Endodermal cell (in vitro differentiated cells): ENCODE measurements around the gene SLC49A4. TPM values are rescaled to one million over a fixed set of nuclear protein-coding genes. Genes with fewer than 3 reads are reported as not detected.

ENCODE experiments used
- DNase-seq: peaks from one replicate; pipeline ENCODE4 v3.0.0-alpha.2; 2017
- H3K27ac ChIP-seq: 2 replicates; pipeline ENCODE4 v1.5.1; 2013; ENCODE audit warnings: mild to moderate bottlenecking, low read depth, low read length, moderate library complexity
- H3K27me3 ChIP-seq: 2 replicates; pipeline ENCODE4 v1.6.1; 2013; ENCODE audit warnings: mild to moderate bottlenecking, low read length, moderate library complexity; ENCODE audit not compliant: insufficient read depth, control insufficient read depth, poor library complexity, severe bottlenecking
- H3K36me3 ChIP-seq: 2 replicates; pipeline ENCODE4 v1.7.0; 2013; ENCODE audit warnings: mild to moderate bottlenecking, low read length, moderate library complexity; ENCODE audit not compliant: control insufficient read depth, insufficient read depth
- H3K4me1 ChIP-seq: one replicate; pipeline ENCODE4 v1.7.0; 2013; ENCODE audit warnings: low read length; ENCODE audit not compliant: control insufficient read depth, insufficient read depth
- H3K4me3 ChIP-seq: 2 replicates; pipeline ENCODE4 v1.5.1; 2013; ENCODE audit warnings: mild to moderate bottlenecking, low read length, moderate library complexity
- H3K9ac ChIP-seq: 2 replicates; pipeline ENCODE4 v1.6.1; 2013; ENCODE audit warnings: mild to moderate bottlenecking, low read length, moderate library complexity; ENCODE audit not compliant: poor library complexity, severe bottlenecking; ENCODE audit errors: extremely low read depth
- H3K9me3 ChIP-seq: 2 replicates; pipeline ENCODE4 v1.6.1; 2013; ENCODE audit warnings: mild to moderate bottlenecking, low read length, moderate library complexity; ENCODE audit not compliant: control insufficient read depth
- H3K27ac Mint-ChIP-seq: 2 replicates; pipeline ENCODE4 v1.8.0; 2020; ENCODE audit warnings: mixed read lengths
- H3K27me3 Mint-ChIP-seq: 2 replicates; pipeline ENCODE4 v1.8.0; 2021; ENCODE audit warnings: mild to moderate bottlenecking, mixed read lengths; ENCODE audit not compliant: insufficient read depth
- H3K36me3 Mint-ChIP-seq: 2 replicates; pipeline ENCODE4 v1.8.0; 2020; ENCODE audit warnings: low read depth, mixed read lengths
- H3K4me1 Mint-ChIP-seq: 2 replicates; pipeline ENCODE4 v1.8.0; 2020; ENCODE audit warnings: mixed read lengths
- H3K4me3 Mint-ChIP-seq: 2 replicates; pipeline ENCODE4 v1.8.0; 2020; ENCODE audit warnings: mild to moderate bottlenecking, moderate library complexity, mixed read lengths
- H3K9me3 Mint-ChIP-seq: 2 replicates; pipeline ENCODE4 v1.8.0; 2020; ENCODE audit warnings: mild to moderate bottlenecking, mixed read lengths
- WGBS, 2 experiments: methylation state at CpG; one replicate each; pipeline versions ENCODE4 v1.1.5 to v1.1.7; 2013; ENCODE audit warnings: missing lambda C conversion rate in 2 of 2, mixed read lengths in 1 of 2; ENCODE audit not compliant: insufficient coverage in 1 of 2, insufficient read length in 1 of 2; 5-methylcytosine and 5-hydroxymethylcytosine counted together
- total RNA-seq, 2 donors: library from RNA; stranded (reverse); fragmentation: NEBNext Ultra II Directional in 1 of 2; extraction: Animal tissue kit (Norgen Biotek cat#: 25700) in 1 of 2; gene quantifications; 2 replicates in 1 of 2; 3 replicates in 1 of 2; pipeline ENCODE4 v1.2.1, GENCODE V29; 2021
- TF ChIP-seq, protein P1 (sequence below): fragments of 200-600 bp; sonication (generic); conservative IDR thresholded peaks from 2 replicates; pipeline ENCODE4 v1.5.0; 2021; ENCODE audit warnings: antibody characterized with exemption, mild to moderate bottlenecking

The SLC49A4 gene
- total RNA-seq, 2 donors from 2014 or later = 12.2 to 14.9 TPM

DNA sequence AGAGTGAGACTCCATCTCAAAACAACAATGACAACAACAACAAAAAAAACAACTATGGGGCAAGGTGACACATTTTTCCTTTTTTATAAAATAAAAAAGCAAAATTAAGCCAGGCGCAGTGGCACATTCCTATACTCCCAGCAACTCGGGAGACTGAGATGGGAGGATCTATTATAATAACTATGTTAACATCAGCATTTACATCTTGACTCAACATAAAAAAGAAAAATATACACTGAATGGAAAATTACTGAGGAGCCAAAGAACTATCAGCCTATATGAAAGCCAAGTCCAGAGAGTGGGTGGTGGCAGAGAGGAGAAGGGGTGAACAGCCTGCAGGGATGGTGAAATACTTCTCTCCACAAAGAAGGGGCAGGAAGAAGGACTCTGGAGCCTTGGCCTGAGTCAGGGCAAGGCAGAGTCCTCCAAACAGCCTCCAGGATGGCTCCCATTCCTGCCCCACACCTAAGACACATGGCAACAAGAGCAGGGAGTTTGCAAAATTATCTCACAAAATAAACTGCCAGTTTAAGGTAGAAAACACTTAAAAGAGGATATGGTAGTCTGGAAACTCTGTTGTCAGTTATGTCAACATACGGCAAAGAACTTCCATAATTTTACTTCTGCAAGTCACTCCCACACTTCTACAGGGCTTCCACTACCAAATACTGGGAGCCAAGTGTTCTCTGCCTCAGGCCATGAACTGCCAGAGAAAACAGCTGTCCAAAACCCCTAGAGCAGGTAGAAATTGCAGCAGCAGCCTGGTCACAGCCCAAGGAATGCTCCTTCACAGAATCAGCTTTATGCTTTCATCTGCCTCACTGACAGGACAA lies 27.1 kb upstream of the SLC49A4 start:
- no peak overlapping the region for H3K4me3 Mint-ChIP-seq
- no peaks in the 10 kb centered on the region for H3K9me3 Mint-ChIP-seq
- Histone ChIP-seq H3K27me3 (no peaks in the 10 kb centered on the region), H3K4me1 (no peaks in the 10 kb centered on the region), H3K36me3 (peaks cover 11% of the 10 kb centered on the region), H3K27ac (no peak overlapping the region), H3K9me3 (no peaks in the 10 kb centered on the region), H3K9ac (no peak overlapping the region), H3K4me3 (no peak overlapping the region)
- H3K36me3 Mint-ChIP-seq = peaks cover 7% of the 10 kb centered on the region
- no peaks in the 10 kb centered on the region for H3K27me3 Mint-ChIP-seq
- H3K27ac Mint-ChIP-seq = no peak overlapping the region
- WGBS, 2 experiments = 100% methylated on average over 2 of the region's 3 CpGs; no CpG with 5 or more reads in 1 of the 2 experiments
- no peaks in the 10 kb centered on the region for H3K4me1 Mint-ChIP-seq
- TF ChIP-seq, protein P1, sequence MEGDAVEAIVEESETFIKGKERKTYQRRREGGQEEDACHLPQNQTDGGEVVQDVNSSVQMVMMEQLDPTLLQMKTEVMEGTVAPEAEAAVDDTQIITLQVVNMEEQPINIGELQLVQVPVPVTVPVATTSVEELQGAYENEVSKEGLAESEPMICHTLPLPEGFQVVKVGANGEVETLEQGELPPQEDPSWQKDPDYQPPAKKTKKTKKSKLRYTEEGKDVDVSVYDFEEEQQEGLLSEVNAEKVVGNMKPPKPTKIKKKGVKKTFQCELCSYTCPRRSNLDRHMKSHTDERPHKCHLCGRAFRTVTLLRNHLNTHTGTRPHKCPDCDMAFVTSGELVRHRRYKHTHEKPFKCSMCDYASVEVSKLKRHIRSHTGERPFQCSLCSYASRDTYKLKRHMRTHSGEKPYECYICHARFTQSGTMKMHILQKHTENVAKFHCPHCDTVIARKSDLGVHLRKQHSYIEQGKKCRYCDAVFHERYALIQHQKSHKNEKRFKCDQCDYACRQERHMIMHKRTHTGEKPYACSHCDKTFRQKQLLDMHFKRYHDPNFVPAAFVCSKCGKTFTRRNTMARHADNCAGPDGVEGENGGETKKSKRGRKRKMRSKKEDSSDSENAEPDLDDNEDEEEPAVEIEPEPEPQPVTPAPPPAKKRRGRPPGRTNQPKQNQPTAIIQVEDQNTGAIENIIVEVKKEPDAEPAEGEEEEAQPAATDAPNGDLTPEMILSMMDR = no peak
- no peak for DNase-seq

DNA sequence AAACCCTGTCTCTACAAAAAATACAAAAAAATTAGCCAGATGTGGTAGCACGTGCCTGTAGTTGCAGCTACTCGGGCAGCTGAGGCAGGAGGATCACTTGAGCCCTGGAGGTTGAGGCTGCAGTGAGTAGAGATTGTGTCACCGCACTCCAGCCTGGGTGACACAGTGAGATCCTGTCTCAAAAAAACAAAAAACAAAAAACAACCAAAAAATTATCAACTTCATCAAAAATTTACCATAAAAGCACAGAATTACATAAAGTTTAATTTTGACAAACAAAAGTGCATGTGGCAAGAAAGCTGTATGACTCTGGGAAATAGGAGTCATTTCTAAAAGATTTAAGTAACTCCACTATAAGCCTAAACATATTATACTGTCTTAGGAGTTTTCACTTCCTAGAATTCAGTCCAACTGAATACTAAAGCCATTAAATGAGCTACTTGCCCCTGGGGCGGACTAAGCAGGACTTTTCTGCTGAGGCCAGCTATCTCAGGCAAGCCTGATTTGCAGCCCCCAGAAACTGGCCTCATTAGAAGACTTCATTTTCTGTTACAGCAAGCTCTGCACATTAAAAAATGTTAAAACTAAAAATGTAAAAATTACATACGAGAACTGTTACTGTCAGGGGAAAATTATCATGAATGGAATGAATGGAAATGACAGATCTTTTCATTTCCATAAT lies 24.2 kb upstream of the SLC49A4 start:
- Mint-ChIP-seq H3K36me3 (peaks cover 9% of the 10 kb centered on the region), H3K9me3 (no peaks in the 10 kb centered on the region), H3K4me3 (no peak overlapping the region), H3K27ac (no peak overlapping the region), H3K4me1 (no peaks in the 10 kb centered on the region), H3K27me3 (no peaks in the 10 kb centered on the region)
- Histone ChIP-seq H3K27me3 (no peaks in the 10 kb centered on the region), H3K9me3 (no peaks in the 10 kb centered on the region), H3K4me1 (no peaks in the 10 kb centered on the region), H3K36me3 (peaks cover 11% of the 10 kb centered on the region), H3K9ac (no peak overlapping the region), H3K27ac (no peak overlapping the region), H3K4me3 (no peak overlapping the region)
- 93 to 100% methylated on average over 3 to 5 of the region's 5 CpGs for WGBS, 2 experiments
- DNase-seq = no peak
- TF ChIP-seq, protein P1 = no peak

DNA sequence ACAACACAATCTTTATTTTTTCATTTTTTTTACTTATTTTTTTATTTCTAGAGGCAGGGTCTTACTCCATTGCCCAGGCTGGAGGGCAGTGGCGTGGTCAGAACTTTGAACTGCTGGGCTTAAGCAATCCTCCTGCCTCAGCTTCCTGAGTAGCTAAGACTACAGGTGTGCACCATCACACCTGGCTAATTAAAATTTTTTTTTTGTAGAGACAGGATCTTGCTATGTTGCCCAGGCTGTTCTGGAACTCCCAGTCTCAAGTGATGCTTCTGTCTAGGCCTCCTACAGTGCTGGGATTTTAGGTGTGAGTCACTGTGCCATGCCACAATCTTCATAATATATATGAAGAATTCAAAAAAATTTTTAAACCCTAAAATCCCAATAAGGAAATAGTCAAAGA lies 22.0 kb upstream of the SLC49A4 start:
- TF ChIP-seq, protein P1 = no peak
- DNase-seq = no peak
- Mint-ChIP-seq H3K27me3 (no peaks in the 10 kb centered on the region), H3K9me3 (no peaks in the 10 kb centered on the region), H3K4me3 (no peak overlapping the region), H3K36me3 (peaks cover 8% of the 10 kb centered on the region), H3K4me1 (no peaks in the 10 kb centered on the region), H3K27ac (no peak overlapping the region)
- Histone ChIP-seq H3K4me1 (no peaks in the 10 kb centered on the region), H3K4me3 (no peak overlapping the region), H3K27ac (no peak overlapping the region), H3K9me3 (no peaks in the 10 kb centered on the region), H3K27me3 (no peaks in the 10 kb centered on the region), H3K36me3 (peaks cover 11% of the 10 kb centered on the region), H3K9ac (no peak overlapping the region)
- 86 to 91% methylated on average over 1 of the region's 1 CpG for WGBS, 2 experiments
